ENCODE measurements around the gene ELL. TPM values are rescaled to one million over a fixed set of nuclear protein-coding genes. Genes with fewer than 3 reads are reported as not detected.
A peak's percentile ranks its signal among the peaks of the same experiment; 100 is the strongest.

ELL gene
- total RNA-seq, 1 experiment from 2014 or later = 22.9 TPM

- TF ChIP-seq TCF7L2 (IDR thresholded peaks at IDR 0.05; ENCODE audit: borderline replicate concordance, extremely low read depth, insufficient read depth, insufficient read length) = peak; percentile 71
- TF ChIP-seq CBX3 (IDR thresholded peaks at IDR 0.05; ENCODE audit: low read depth) = peak; percentile 93
- peak; percentile 93 for TF ChIP-seq MAX (IDR thresholded peaks at IDR 0.05)
- no peak for TF ChIP-seq EZH2 (IDR thresholded peaks at IDR 0.05)
- TF ChIP-seq CEBPB (IDR thresholded peaks at IDR 0.05; ENCODE audit: low read depth) = no peak
Observed at GRCh38 chr19:18557411-18558201, 35.7 kb upstream of the ELL start, which contains the start of gene KXD1 (continued).

GRCh38 chr19:18551631-18552030 is 29.8 kb upstream of the ELL start:
- ChIA-PET CTCF (interaction anchor here (0.7 to 1.0 kb wide), 2 partner anchors 16 to 26 kb away, joined by 3 to 4 read pairs; no protein-coding TSS in a partner anchor), RAD21 (ENCODE audit: low non-redundant PET in 1 of 2, low total read pairs in 2 of 2, uncharacterized antibody in 2 of 2, unreplicated experiment in 2 of 2) (no interaction called here), POLR2A (no interaction called here)
- intact Hi-C loops (cut with micrococcal nuclease) = no loop called here
- BruUV-seq (replicated peaks) = no TSS peak
- Histone ChIP-seq H3K27me3 (ENCODE audit: insufficient read depth, low read length) (no peaks in the 10 kb centered on the region), H3K9me2 (ENCODE audit: insufficient read depth) (no peaks in the 10 kb centered on the region), H4K20me1 (ENCODE audit: insufficient read depth) (no peaks in the 10 kb centered on the region), H3K36me3 (ENCODE audit: control insufficient read depth in 1 of 2, insufficient read depth in 2 of 2, low read length in 2 of 2) (no peaks in the 10 kb centered on the region), H3K27ac (ENCODE audit: low read depth, low read length) (no peak overlapping the region), H3K4me2 (ENCODE audit: low read length) (no peak overlapping the region), H3K4me3 (replicated peaks in 1 of 2; ENCODE audit: low read depth in 1 of 2, low read length in 2 of 2) (no peak overlapping the region), H3K9me3 (ENCODE audit: control insufficient read depth in 1 of 2, insufficient read depth in 1 of 2, low read depth in 1 of 2, low read length in 2 of 2) (no peaks in the 10 kb centered on the region), H2AFZ (ENCODE audit: low read depth, low read length, poor library complexity, severe bottlenecking) (no peak overlapping the region), H3K4me1 (ENCODE audit: control insufficient read depth in 1 of 2, insufficient read depth in 2 of 2, low read length in 2 of 2) (peaks cover 1 to 4% of the 10 kb centered on the region in 2 experiments; a peak in 3 of 4 replicates), H3K79me2 (ENCODE audit: insufficient read depth, low read length) (no peaks in the 10 kb centered on the region), H3K9ac (ENCODE audit: low read length) (no peak overlapping the region)
- no peak for DNase-seq (ENCODE audit: low read depth, low spot score)
- no peak for TF ChIP-seq SIN3A (IDR thresholded peaks at IDR 0.05; ENCODE audit: low read depth)
- no peak for TF ChIP-seq CEBPB (IDR thresholded peaks at IDR 0.05; ENCODE audit: low read depth)
- TF ChIP-seq SRF (IDR thresholded peaks at IDR 0.05; ENCODE audit: low read depth) = no peak
- TF ChIP-seq EZH2 (IDR thresholded peaks at IDR 0.05) = no peak
- no peak for TF ChIP-seq FOSL1 (IDR thresholded peaks at IDR 0.05; ENCODE audit: low read depth)
- TF ChIP-seq REST (IDR thresholded peaks at IDR 0.05; ENCODE audit: low read depth) = no peak
- no peak for TF ChIP-seq ZBTB33 (IDR thresholded peaks at IDR 0.05; ENCODE audit: extremely low read depth, insufficient replicate concordance, low read length)
- TF ChIP-seq JUND (IDR thresholded peaks at IDR 0.05) = no peak
- no peak for TF ChIP-seq MAX (IDR thresholded peaks at IDR 0.05)
- no peak for TF ChIP-seq YY1 (IDR thresholded peaks at IDR 0.05; ENCODE audit: extremely low read depth, insufficient replicate concordance, low read depth, low read length)
- TF ChIP-seq CBX3 (IDR thresholded peaks at IDR 0.05; ENCODE audit: low read depth) = no peak
- TF ChIP-seq CTCF (IDR thresholded peaks at IDR 0.05 in 2 of 3, conservative IDR thresholded peaks at IDR 0.05 in 1 of 3; ENCODE audit: borderline replicate concordance in 1 of 3, insufficient read depth in 1 of 3, low read depth in 2 of 3, low read length in 2 of 3) = no peak
- TF ChIP-seq POLR2A (IDR thresholded peaks at IDR 0.05; ENCODE audit: borderline replicate concordance, extremely low read depth, insufficient read depth, insufficient read length) = no peak
- no peak for TF ChIP-seq ELF1 (IDR thresholded peaks at IDR 0.05; ENCODE audit: borderline replicate concordance, low read depth)
- no peak for TF ChIP-seq SP1 (IDR thresholded peaks at IDR 0.05; ENCODE audit: low read depth)
- ATAC-seq = no peak
